Spleen (tissue), 7 donors: ENCODE data around the gene AGBL1.

Source experiments
- CTCF ChIP-seq, 11 experiments: fragments of 200-600 bp in 7 of 11; fragments of 450-650 bp in 4 of 11; sonication (generic) in 4 of 11; IDR thresholded peaks in 8 of 11; conservative IDR thresholded peaks in 3 of 11; 1 replicate in 7 of 11; 2 replicates in 4 of 11; pipeline versions ENCODE4 v1.4.0 to v1.8.0; 2016 to 2021; ENCODE audit warnings: antibody characterized with exemption in 11 of 11, inconsistent platforms in 4 of 11, mild to moderate bottlenecking in 1 of 11
- POLR2AphosphoS5 ChIP-seq, 3 donors: sonication (generic); formaldehyde crosslinking; IDR thresholded peaks; one replicate each; pipeline ENCODE4 v1.5.1; 2017; ENCODE audit warnings: antibody characterized with exemption in 3 of 3
- donor health status: DM: no; HTN: no; CAD: no; lungs with moderate emphysema.
- donor health status: DM: no; HTN: no; CAD: no.
- donor health status: DM: no; HTN: no; CAD: no.

GRCh38 chr15:86650094-86650493 is 570.4 kb downstream of the AGBL1 start:
- TF ChIP-seq POLR2AphosphoS5 (IDR thresholded peaks at IDR 0.05): no peak
- TF ChIP-seq CTCF (IDR thresholded peaks at IDR 0.05 in 8 of 11, conservative IDR thresholded peaks at IDR 0.05 in 3 of 11): no peak
